HL-60/S4 treated with retinoic acid at 250 ng/mL for 4 days and 3 days (cell line): ENCODE results near the gene KCTD8.

Source experiments
- in situ Hi-C: fragments of 300-500 bp; cut with MboI; formaldehyde crosslinking; loops from 2 replicates; pipeline ENCODE4 v1.7.0; 2022; ENCODE audit warnings: low sequenced_read_pairs

Gene KCTD8

DNA sequence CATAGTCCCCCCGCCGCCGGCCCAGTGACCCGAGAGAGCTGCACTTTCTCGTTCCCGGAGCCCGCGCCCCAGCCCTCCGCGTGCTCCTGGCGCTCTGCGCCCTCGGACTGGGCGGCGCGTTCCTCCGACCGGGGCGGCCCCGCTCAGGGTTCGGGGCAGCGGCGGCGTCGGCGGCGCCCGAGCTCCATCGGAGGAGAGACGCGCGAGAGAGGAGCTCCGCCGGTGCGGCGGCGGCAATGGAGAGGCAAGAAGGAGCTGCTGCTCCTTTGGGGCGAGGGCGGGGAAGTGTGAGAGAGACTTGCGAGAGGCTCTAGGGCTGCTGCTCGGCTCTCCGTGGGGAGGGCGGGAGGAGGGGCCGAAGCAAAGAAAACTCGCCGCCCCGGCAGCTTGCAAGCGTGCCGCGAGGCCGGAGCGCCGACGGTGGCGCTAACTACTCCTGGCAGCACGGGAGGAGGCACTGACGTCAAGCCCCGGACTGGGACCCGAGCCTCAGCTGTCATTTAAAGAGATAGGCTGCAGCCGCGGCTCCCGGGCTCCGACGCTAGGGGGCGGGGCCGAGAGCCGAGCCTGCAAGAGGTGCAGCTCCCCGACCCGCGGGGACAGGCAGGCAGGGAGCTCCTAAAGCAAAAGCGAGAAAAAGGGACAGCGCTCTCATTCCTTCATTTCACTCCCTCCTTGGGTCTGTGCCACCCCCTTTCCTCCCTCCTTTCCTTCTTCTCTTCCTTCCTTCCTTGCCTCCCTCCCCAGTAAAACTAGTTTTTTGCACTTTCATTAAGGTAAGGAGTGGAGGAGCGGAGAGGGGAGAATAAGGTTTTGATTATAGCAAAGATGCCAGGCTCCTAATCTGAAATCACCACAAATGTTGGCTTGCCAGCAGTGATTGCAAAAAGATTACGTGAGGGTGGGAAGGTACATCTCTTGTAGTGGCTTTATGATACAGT is at the start of gene KCTD8:
KCTD8 (minus strand) TSS at position 289 of the 941 bp plus-strand sequence.
- in situ Hi-C loops, result no loop called here

DNA sequence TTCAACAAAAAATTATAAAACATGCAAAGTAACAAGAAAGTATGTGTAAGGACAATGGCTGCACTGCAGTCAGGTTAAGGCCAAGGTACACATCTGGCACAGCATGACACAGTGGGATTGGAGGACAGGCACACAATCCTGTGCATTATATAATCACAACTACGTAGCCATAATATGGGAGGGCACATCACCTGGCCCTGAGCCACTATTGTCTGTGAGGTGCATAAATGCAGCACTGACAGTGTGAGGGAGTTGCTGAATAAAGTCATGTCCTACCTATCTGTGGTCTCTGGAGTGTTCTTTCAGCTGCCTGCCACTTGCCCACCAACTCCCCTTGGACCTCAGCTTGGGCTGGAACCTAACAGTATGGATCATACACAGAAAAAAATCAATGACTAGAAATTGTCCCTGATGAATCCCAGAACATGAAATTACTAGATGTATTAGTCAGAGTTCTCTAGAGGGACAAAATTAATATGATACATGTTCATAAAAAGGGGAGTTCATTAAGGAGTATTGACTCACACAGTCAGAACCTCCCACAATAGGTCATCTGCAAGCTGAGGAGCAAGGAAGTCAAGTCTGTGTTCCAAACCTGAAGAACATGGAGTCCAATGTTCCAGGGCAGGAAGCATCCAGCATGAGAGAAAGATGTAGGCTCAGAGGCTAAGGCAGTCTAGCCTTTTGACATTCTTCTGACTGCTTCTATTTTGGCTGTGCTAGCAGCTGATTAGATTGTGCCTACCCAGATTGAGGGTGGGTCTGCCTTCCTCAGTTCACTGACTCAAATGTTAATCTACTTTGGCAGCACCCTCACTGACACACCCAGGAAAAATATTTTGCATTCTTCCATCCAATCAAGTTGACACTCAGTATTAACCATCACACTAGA is 46.4 kb upstream of the KCTD8 start:
- in situ Hi-C loops, result no loop called here

DNA sequence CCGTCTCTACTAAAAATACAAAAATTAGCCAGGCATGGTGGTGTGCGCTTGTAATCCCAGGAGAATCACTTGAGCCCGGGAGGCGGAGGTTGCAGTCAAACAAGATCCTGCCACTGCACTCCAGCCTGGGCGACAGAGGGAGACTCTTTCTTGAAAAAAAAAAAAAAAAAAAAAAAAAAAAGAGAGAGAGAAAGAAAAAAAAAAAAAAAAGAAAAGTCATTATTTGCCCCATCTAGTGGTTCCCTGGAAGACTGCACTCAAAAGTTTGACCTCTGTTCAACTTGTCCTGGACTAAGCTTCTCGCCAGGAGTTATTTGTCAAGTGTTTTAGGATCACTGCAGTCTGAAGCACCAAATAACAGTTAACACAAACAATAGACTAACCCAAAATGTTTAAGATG is 45.3 kb upstream of the KCTD8 start:
- in situ Hi-C loops, result no loop called here

DNA sequence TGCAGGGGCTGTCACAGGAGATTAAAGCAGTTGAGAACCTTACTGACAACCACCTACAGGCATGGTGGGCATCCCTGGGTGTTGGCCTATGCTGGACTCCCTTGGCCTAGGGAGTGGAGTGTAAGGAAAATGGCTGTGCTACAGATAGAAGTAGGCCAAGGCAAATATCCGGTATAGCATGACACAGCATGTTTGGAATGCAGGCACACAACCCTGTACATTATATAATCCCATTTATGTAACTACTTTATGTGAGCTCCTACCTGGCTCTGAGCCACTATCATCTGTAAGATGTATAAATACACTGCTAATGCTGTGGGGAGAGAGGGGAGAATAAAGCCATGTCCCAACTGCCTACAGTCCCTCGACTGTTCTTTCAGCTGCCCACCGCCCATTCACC is 38.7 kb upstream of the KCTD8 start:
- in situ Hi-C loops, result no loop called here

DNA sequence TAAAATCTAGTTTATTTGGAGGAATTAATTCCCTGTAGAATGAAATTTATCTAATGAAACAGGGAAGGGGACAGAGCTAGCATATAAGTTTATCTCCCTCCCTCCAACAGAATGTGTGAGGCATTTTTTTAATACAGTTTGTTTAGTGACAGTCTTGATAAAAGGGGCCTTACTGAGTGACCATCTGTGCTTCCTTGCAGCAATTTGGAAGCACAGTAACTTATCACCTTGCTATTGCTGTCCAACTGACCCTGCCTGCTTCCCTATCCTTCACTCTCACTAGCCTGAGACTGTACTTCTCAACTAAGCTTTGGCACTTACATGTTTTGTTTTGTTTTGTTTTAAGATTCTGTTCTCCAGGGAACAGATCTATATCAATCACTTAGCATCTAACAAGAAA is 31.1 kb upstream of the KCTD8 start:
- in situ Hi-C loops, result no loop called here

DNA sequence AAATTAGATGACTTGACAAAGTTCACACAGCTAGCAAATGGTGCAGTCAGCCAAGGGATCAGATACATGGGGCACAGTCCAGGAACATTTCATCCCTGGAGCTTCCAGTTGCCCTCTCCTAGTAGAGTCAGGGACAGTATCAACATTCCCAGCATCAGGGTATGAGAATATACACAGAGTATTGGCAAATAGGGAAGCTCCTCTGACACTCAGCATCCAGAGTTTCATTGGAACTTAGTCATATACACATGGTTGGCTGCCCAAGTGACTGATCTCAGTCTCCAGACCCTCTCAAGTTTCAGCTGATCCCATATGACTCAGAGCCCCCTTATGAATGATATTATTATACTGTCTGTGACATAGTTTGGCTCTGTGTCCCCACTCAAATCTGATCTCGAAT is 13.7 kb upstream of the KCTD8 start:
- in situ Hi-C loops, result no loop called here

DNA sequence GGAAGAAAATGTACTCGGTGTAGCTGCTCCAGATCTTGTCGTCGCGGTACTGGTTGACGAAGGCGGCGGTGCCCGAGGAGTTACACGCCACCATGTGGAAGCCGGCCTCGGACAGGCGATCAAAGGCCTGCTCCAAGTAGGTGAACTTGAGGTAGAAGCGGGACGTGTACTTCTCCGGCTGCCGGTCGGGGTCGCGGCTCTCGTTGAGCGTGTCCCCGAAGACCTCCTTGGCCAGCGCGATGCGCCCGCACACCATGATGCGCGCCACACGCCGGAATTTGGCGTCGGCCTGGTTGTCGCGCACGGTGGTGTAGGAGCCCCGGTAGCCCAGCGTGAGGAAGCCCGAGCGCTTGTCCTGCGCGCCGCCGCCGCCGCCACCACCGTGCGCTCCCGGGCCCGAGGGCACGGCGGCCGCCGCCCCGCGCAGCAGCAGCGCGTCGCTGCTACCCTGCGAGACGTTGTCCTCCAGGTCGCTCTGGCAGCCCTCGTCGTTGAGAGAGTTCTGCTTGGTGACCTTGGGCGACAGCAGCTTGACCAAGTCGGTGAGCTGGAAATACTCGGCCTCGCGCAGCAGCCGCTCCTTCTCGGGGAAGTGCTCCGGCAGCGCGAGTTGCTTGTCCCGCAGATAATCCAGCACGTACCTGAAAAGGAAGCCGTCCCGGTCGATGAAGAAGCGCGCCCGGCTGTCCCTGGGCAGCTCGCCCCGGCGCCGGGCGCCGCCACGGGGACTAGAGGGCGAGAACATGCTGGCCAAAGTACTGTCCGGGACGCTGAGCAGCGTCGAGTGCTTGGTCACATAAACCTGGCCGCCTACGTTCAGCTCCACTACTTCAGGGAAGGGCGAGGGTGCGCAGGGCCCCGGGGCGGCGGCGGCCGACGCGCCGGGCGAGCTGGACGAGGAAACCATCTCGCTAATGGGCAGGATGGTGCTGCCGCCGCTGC is 775 bp downstream of the KCTD8 start:
- in situ Hi-C loops, result no loop called here

DNA sequence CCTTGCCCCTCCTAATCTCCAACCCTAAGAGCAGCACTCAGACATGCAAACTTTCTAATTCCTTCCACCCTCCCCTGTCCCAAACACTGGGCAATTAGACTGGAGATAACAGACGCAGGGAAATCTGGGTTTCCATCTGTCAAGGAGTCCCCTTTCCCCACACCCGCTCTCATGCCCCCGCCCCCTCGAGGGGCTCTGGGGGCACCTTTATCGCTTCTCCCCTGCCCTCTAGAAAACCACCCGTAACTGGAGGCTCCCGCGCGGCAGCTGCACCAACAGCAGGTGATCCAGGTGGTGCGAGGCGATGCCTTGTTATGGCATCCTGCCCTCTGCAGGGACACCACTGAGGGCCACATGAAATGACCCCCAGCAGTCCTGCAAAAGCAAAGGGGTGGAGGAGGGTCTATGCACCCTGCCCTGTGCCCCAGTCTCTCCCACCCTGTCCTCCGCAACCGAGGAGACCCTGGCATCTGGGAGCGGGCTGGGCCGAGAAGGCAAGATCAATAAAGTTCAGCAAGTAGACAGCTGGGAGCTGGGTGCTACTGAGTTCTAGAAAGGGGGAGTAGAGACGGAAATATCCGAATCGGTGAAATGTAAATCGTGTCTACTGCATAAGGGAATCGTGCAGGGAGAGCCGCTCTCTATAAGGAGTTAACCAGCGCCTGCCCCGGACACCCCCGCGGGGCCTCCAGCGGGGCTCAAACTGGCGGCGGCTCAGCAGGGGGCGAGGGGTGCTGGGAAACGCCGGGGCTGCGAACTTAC is 1.6 kb downstream of the KCTD8 start:
- in situ Hi-C loops, result no loop called here

DNA sequence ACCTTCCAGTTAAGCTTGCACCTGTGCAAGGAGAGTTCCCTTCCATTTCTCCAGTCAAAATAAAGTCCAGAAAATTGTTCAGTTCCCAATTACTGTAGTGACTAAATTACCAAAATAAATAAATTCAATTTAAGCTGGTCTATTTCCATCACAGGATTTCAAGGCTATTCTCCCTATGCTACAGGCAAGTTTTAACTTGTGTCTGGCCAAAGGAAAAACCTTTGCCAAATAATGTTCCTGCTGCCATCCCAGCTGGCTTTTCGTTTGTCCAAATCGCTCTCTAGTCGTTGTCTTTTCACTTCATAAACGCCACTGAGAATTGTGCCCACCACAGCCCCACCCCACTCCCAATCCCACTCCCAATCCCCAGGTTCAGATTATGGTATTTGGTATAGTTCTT is 2.4 kb downstream of the KCTD8 start:
- in situ Hi-C loops, result no loop called here

DNA sequence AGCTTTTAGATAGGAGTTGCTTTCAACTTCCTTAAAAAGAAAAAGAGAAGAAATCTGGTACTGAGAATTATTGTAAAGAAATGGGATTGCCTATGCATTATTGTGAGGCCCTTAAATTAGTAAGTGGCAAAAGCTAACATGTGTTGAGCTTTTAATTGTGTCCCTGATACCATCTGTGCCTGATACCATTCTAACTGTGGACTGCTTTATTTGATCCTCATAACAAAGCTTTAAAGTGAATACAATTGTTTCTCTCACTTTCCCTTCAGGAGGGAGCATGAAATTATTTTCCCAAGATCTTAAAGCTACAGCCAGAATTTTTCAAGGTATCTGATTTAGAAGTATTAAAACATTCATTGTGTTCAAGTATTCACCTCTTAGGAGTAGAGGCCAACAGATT is 9.9 kb downstream of the KCTD8 start:
- in situ Hi-C loops, result no loop called here

DNA sequence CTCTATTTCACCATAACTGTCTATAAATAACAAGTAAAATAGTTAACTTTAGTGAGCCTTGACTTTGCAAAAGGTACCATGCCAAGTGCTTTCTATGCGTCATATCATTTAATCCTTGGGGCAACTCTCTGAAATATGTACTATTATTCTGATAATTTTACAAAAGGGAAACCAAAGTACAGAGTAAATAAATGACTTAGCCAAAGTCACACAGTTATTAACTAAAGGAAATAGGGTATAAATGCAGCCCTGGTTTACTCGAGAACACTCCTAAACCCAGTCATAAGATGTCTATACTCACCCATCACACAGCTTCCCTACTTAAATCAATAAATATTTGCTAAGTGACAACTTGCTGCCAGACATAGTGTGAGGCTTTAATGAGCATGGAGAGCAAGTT is 14.4 kb downstream of the KCTD8 start:
- in situ Hi-C loops, result no loop called here

DNA sequence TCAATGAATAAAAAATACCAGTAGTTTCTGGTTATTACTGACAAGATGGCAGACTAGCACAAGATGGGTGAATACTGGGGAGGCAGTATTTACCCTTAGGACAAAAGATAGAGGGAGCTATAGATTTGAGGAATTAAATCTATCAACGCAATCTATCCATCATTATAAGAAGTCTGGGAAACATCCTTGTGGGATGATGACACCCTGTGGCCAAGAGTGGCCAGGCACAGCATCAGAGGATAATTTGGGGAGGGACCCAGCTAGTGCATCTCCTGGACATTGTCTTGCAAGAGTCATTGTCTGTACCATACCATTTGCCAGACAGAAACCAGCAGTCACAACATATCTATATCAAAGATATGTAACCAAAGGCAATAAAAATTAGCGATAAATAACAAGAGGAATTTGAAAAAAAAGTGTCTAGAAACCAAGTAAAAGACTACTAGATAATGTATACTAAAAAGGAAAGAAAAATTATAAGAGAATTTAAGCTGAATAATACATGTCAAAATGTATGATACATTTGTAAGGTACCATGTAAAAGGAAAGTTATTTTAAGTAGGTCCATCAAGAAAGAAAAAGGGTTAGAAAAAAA is 22.9 kb downstream of the KCTD8 start:
- in situ Hi-C loops, result no loop called here

DNA sequence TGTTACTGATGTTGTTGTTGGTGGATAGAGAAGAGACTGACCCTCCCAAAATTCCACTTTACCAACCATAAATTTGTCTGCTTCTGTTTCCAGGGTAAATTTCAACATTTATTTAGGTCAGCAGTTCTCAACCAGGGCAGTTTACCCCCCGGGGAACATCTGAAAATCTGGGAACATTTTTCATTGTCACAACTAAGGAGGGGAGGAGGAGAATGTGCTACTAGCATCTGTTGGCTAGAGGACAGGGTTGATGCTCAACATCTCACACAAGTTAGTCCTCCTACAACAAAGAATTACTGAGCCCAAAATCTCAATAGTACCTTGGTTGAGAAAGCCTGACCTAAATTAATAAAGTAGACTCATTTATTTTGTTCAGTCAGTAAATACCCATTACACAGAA is 25.7 kb downstream of the KCTD8 start:
- in situ Hi-C loops, result no loop called here

DNA sequence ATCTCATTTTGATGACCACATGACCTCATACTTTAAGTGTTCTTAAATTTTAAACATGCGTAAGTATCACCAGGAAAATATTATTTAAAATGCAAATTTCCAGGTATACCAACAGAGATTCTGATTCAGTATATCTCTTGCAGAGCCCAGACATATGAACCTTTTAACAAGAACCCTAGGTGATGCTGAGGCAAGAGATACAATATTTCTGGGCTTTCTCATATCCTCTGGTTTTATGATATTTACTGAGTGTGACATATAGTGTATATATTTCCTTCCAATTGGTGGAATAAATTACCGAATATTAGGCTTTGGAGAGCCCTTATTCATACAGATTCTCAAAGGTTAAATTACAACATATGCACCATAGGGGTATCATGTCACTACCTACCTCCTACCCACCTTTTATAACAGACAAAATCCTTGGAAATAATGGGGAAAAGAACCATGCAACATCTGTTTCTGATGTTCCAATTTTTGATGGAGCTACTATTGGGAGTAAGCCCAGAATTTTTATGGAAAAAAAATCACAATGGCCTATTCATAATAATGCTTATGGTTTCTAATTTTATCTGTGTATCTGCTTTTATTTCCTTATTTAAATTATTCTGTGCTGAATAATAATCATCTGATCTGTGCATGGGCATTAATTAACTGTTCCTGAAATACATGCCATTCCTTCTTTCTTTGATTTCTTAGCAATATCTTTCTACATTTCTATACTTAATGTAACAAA is 27.1 kb downstream of the KCTD8 start:
- in situ Hi-C loops, result no loop called here

DNA sequence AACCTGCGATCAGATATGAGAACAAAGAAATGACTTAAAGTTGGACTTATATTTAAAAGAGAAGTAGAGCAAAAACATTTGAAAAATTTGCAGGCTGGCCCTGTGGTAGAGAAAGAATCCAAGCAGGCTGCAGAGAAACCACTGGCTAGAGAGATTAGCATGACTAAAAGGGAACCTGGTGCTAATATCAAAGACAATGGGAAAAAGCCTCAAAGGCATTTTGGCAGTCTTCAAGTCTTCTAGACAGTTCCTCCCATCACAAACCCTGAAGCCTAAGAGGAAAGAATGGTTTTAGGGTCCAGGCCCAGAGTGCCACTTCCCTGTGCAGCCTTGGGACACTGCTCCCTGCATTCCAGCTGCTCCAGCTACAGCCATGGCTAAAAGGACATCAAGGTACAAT is 33.4 kb downstream of the KCTD8 start:
- in situ Hi-C loops, result no loop called here

DNA sequence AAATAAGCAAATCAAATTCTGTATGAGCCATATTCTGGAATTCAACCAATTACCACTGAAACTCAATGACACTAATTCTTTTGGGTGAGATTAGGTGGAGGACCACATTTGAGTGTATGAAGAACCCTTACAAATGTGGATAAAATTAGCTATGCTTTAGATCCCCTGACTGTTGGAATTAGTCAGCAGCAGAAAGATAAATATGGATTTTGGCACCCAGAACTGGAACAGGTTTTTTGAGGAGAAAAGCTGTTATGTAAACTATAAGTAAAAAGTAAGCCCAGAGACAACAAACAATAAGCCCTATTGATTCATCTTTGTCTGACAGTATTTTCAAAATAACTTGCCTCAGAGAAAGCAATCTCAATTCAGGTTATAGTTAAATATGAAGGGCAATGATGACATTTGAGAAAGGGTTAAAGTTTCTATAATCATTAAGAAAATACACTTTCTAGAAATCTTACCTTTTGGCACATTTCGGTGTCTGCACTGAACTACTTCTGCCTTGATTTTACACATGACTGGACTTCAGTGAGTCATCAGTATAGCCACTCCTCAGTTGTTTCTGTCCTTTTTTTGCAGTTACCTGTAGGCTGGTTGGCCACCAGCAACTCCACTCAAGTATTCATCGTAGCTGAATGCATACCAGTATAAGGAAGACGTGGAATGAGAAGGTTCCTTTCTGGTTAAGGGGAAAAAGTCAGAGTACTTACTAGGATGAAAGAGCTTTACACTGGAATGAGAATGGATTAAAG is 80.0 kb downstream of the KCTD8 start:
- in situ Hi-C loops, result no loop called here

DNA sequence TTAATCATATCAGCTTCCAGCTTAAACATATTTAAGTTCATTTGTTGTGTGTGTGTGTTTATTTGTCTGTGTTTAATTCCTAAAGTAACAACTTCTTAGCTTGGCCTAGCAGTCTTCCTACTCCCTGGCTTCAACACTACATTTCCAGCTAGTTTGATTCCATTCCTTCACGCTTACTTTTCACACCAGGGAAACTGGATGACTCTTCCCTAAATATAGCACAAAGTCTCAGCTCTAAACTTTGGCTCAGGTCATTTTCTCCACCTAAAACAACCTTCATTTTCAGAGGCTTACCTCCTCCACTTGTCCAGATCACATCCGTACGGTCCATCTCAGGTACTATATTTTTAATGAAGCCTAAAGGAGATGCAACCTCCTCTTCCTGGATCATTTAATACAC is 94.4 kb downstream of the KCTD8 start:
- in situ Hi-C loops, result no loop called here

DNA sequence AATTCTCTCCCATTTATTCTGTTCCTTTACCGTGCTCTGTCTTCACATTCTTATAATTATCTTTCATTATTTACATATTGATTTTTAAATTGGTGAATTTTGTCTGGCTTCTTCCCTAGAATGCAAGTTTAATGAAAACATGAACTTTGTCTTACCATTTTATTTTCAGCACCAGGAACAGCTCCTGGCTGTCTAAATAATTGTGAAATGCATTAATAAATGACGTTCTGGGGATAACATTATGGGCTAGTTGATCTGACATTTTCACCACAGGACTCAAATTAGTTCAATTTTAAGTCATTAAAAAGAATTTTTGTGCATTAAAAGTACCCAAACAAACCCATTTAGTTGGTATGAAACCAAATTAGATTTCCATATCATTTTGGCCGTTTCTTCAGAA is 97.5 kb downstream of the KCTD8 start:
- in situ Hi-C loops, result no loop called here
